8988T (cell line): ENCODE measurements around the gene SLC46A3.

Source experiments
- DNase-seq: peaks from one replicate; pipeline ENCODE4 v3.0.0; 2011

Gene SLC46A3

DNA sequence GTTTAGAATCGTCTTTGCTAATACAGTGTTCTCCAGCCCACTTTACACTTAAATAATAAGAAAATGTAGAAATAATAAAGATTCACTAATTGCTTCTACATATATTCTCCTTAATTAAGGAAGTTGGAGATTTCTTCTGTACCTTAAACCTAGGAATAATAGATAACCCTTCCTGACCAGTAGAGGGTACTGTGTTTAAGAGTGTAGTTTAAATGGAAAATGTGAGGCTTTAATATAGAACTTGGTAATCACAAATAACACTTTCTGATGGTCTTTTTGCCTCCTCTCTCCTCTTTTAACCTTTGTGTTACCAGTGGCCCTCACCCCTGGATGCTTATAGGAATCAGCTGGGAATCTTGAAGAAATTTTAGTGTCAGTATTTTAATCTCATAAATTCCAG is 39.1 kb downstream of the SLC46A3 start:
- DNase-seq: no peak

DNA sequence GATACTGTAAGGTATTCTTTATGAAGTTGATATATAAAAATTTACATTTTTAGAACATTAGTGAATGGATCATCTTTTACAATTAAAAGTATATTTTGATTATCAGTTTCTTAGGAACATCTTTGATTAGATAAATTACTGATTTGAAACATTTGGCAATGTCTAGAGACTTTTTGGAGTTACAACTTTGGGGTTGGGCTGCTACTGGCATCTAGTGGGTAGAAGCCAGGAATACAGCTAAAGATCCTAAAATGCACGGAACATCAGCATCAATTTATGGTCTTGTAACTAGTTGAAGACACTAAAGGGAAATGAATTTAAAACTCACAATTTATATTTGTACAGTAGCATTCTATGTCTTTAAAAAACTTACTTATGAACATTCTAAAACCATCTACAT is 40.0 kb downstream of the SLC46A3 start:
- DNase-seq: no peak

DNA sequence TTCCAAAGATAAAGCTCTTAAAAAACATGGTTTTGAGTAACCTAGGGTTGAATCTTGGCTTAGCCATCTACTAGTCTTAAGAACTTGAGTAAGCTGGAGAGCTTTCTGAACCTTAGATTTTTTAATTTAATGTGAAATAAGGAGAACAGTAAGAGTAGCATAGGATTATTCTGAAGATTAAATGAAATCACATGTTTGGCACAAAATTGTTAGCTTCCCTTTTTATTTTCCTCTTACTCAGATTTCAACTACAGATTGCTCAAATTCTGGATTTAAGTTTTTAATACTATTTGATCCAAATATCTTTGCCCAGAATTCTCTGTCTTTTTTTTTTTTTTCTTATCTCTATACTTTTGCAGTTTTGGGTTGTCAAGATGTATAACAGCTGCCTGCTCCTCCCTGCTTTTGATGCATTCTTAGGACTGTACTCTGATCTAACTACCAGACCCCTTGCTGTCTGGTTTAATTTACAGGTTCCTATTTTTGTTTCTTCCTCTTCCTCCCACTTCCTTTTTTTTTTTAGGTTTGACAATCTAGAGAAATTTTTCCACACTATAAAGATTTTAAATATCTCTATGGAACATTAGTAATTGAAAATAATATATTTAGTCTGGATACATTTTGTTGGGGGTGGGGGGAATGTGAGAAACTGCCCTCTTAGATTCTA is 47.5 kb downstream of the SLC46A3 start:
- DNase-seq: no peak

DNA sequence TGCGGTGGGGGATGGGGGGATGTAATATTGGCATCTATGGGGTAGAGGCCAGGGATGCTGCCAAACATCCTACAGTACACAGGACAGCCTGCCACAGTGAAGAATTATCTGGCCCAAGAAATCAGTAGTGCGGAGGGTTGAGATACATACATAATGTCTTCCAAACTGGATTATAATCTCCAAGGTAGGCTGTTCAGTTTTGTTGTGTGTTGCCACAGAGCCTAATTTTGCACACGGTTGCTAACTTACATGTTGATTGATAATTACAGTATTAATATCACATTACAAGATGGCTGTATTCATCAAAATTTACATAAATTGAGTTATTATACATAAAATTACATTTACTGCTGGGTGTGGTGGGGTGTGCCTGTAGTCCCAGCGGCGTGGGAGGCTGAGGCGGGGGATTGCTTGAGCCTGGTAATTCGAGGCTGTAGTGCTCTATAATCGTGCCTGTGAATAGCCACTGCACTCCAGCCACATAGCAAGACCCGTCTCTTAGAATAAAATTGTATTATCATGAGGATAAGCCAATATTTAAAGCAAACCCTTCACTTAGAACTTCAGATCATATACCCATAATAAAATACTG is 51.8 kb downstream of the SLC46A3 start:
- no peak for DNase-seq

DNA sequence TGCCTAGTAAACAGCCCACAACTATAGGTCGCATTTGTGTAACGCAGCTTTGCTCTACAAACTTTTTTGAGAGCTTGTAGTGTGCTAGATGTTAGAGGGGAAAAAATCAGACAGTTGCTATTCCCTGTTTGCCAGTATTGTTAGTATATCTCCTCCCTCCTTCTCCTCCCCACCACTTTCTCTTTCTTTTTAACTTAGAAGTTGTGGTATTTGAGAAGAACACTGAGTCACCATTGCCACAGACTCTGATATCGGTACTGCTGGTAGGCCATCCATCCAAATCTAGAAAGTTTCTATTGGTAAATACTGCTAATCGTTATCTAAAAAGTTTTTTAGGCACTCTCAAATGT is 59.2 kb downstream of the SLC46A3 start:
- DNase-seq: no peak

DNA sequence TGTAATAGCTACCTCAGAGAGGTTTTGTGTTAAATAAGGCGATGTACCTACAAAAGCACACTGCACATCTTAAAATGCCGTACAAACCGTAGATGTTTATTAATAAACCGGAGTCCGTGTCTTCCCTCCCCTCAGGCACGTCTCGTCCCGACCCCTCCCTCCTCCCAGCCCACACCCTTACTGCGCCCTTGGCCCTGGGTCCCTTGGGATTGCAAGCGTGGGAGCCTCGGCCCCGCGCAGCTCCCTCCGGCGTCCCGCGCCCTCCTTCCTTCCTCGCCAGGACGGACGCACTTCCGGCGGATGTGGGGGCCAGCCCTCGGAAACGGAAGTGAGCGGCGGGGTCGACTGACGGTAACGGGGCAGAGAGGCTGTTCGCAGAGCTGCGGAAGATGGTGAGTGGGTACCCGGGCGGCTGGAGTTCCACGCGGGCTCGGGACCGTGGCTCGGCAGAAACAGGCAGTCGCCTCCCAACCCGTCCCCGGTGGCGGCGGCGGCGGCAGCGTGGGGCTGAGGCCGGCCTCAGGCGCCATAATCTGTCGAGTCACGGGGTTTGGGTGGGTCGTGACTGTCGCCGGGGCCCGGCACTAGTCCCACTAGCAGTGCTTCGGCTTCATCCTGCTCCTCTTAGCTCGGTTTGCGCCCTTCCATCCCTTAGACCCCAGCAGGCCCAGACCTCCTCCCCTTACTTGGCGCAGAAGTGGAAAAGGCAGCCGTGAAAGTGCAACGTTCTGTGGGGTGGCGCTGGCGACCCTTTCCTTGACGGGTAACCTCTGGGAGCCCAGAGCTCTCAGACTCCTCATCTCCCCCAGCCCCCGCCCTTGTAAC is 59.8 kb downstream of the SLC46A3 start, which contains the start of gene POMP:
Gene POMP, plus strand, starts transcription at position 335 of the 825 bp plus-strand sequence. Its CDS starts 55 bp downstream, at position 390.
- peak; percentile 76 for DNase-seq

DNA sequence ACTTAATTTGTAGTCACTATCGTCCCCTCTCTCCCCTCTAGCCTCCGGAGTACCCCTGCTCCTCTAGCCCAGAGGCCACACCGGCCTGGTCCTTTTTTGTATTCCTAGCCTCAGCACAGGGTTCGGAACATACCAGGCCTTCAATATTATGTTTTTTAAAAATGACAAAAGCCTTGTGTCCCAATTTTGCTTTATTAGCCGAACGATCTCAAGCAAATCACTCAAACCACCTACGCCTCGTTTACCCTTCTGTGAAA is 60.3 kb downstream of the SLC46A3 start:
- no peak for DNase-seq

DNA sequence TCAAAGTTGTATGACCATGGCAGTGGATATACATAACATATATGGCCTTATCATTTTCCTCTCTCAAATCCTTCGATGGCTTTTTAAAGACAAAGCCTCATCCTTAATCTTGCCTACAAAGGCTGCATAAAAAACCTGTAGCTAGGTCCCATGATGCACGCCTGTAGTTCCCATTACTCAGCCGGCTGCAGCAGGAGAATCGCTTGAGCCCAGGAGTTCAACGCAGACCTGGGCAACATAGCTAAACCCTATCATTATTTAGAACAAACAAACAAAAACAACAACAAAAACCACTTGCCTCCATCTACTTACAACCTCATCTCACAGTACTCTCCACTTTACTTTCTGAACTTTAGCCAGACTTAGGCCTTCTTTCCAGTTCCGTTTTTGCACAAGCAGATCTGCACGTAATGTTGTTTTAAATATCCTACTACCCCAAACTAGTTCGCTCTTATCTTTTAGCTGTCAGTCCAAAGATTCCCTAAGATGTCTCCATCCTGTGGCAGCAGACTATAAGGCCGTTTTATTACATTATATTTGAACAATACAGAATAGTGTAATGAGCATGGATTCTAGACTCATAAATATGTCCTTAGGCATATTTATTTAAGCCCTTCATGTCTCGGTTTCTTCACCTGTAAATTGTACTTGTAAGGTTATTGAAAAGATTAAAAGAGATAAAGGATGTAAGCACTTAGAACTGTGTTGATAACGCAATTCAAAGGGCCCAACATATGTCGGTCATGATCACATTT is 60.8 kb downstream of the SLC46A3 start:
- no peak for DNase-seq

DNA sequence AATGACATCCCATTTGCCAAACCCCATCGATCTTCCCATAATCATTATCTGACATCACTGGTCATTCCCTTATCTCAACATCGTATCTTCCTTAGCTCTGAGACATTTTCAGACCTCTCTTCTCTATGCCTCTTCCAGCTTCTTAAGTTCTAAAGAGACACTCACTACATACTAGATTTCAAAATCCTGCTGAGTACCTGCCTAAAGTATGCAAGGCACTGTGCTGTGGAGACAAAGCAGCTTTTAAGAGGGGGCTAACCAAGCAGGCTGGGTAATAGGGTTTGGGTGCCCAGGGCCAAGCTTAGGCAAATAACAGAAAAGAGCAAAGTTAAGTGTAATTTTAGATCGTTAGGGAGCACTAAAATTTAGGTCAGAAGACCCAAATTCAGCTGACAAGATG is 63.2 kb downstream of the SLC46A3 start:
- no peak for DNase-seq

DNA sequence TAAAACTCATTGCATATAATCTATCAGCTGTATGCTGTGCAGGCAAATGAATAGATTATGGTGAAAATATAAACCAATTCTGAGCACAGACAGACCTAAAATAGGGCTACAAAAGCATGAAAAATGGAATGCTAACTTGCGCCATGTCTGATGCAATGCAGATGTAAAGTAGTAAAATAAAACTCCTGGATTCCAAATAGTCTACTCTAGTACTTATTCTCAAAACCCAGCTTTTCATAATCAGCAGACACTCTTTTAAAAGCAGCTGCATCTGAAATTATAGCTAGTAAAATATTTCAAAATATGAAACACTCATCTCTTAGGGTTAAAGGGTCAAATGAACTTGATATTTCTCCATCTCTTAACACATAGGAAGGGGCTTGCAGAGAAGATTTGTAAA is 64.5 kb downstream of the SLC46A3 start:
- DNase-seq: no peak

DNA sequence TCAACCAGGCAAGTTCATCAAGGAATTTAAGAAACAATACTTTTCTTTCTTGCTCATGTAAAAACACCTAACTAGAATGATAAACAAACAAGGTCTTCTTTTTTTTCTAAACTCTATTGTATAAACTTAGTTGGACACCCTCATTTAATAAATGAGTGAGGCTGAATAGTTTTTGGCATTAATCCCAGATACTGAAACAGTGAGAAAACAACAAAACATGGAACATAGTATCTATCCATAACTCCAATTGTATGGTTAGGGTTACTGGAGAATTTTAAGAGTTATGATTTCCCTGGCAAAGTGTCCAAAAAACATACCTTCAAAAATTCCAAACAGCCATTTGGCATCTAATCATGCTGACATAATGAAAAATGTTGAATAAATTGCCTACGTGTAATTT is 65.7 kb downstream of the SLC46A3 start:
- DNase-seq: no peak

DNA sequence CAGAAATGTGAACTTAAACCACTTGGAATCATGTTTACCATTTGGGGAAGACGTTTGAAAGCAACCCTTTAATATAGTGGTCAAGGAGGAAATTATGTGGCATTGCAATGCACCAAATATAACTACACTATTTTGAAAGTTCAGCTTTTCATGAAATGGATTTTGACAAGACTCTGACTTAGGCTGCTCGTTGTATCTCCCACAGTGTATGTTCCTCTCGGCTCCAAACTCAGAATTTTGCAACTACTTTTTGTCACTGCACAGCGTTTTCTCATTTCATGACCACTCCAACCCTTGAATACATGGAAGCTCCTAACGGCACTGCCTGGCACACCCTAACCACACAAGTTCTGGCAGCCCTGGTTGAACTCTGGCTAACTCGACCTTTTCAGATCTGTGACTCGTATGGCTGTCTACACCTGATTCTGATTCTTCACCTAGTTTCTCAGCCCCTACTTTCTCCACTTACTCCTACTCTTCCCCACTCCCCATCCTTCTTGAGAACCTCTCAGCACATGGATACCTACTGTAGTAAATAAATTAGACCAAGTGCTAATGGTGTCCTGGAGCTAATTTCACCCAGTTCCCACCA is 66.9 kb downstream of the SLC46A3 start:
- DNase-seq: no peak

DNA sequence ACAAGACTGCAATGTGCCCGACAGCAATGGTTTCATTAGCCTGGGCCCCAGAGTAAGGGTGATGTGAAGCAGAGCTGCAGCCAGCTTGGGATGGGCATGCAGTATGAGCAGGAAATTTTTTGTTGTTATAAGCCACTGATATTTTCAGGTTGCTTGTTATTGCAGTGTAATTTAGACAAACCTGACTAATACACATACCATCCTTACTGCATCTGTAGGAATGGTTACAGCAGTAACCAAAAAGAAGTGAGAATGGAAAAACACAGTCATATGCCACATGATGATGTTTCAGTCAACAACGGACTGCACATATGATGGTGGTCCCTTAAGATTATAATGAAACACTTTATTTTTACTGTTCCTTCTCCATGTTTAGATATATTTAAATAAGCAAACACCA is 68.5 kb downstream of the SLC46A3 start:
- no peak for DNase-seq
